GM23248 (cell line): ENCODE measurements around the gene SEPTIN14. TPM values are rescaled to one million over a fixed set of nuclear protein-coding genes. Genes with fewer than 3 reads are reported as not detected.
A peak's percentile ranks its signal among the peaks of the same experiment; 100 is the strongest.
"Not testable (repeated sequence)": the region's sequence is repeated elsewhere in the genome, so short reads cannot be mapped to it uniquely, and the experiment has no call there.

Experiments
- DNase-seq: peaks from one replicate; pipeline ENCODE4 v3.0.0-alpha.2; 2015
- H2AFZ ChIP-seq: fragments of 200-600 bp; sonication (generic); 2 replicates; pipeline ENCODE4 v1.6.1; 2016; ENCODE audit warnings: antibody characterized with exemption
- H3F3A ChIP-seq: fragments of 200-600 bp; sonication (generic); 2 replicates; pipeline ENCODE4 v1.6.1; 2016; ENCODE audit warnings: mild to moderate bottlenecking, antibody characterized with exemption, mixed run types; ENCODE audit not compliant: insufficient read depth
- H3K27ac ChIP-seq: fragments of 200-600 bp; sonication (generic); 2 replicates; pipeline ENCODE4 v1.5.1; 2016; ENCODE audit warnings: mild to moderate bottlenecking
- H3K27me3 ChIP-seq: fragments of 200-600 bp; sonication (generic); replicated peaks from 2 replicates; pipeline ENCODE4 v1.6.1; 2016; ENCODE audit warnings: mild to moderate bottlenecking; ENCODE audit not compliant: insufficient read depth
- H3K36me3 ChIP-seq: fragments of 200-600 bp; sonication (generic); 2 replicates; pipeline ENCODE4 v1.6.1; 2016; ENCODE audit warnings: low read depth, mild to moderate bottlenecking
- H3K4me1 ChIP-seq: fragments of 200-600 bp; sonication (generic); 2 replicates; pipeline ENCODE4 v1.6.1; 2016; ENCODE audit warnings: mild to moderate bottlenecking; ENCODE audit not compliant: insufficient read depth
- H3K4me2 ChIP-seq: fragments of 200-600 bp; sonication (generic); one replicate; pipeline ENCODE4 v1.6.1; 2016; ENCODE audit warnings: mild to moderate bottlenecking; ENCODE audit not compliant: unreplicated experiment
- H3K4me3 ChIP-seq: fragments of 200-600 bp; sonication (generic); 2 replicates; pipeline ENCODE4 v1.5.1; 2016; ENCODE audit warnings: mild to moderate bottlenecking
- H3K79me2 ChIP-seq: fragments of 200-600 bp; sonication (generic); 2 replicates; pipeline ENCODE4 v1.6.1; 2016; ENCODE audit warnings: mild to moderate bottlenecking; ENCODE audit not compliant: insufficient read depth
- H3K9ac ChIP-seq: fragments of 200-600 bp; sonication (generic); 2 replicates; pipeline ENCODE4 v1.6.1; 2016; ENCODE audit warnings: mild to moderate bottlenecking
- H3K9me2 ChIP-seq: fragments of 200-600 bp; sonication (generic); 2 replicates; pipeline ENCODE4 v1.6.1; 2016; ENCODE audit warnings: mixed run types, mild to moderate bottlenecking, moderate library complexity; ENCODE audit not compliant: insufficient read depth
- H3K9me3 ChIP-seq: fragments of 200-600 bp; sonication (generic); one replicate; pipeline ENCODE4 v1.6.1; 2017; ENCODE audit warnings: low read depth
- H4K20me1 ChIP-seq: fragments of 200-600 bp; sonication (generic); 2 replicates; pipeline ENCODE4 v1.6.0; 2016; ENCODE audit not compliant: insufficient read depth
- EZH2 ChIP-seq: fragments of 200-600 bp; sonication (generic); IDR thresholded peaks from 2 replicates; pipeline ENCODE4 v1.6.1; 2018; ENCODE audit warnings: antibody characterized with exemption, mild to moderate bottlenecking; ENCODE audit not compliant: insufficient read depth, poor library complexity, severe bottlenecking
- EZH2phosphoT487 ChIP-seq: fragments of 200-600 bp; sonication (generic); IDR thresholded peaks from 2 replicates; pipeline ENCODE4 v1.6.1; 2018; ENCODE audit warnings: antibody characterized with exemption, moderate library complexity, mild to moderate bottlenecking, low read depth; ENCODE audit not compliant: insufficient read depth
- WGBS, 2 experiments: methylation state at CpG; one replicate each; pipeline ENCODE4 v1.1.6; 2015 to 2017; ENCODE audit warnings: low lambda C conversion rate in 2 of 2, low coverage in 1 of 2; ENCODE audit errors: missing lambda C conversion rate in 2 of 2; 5-methylcytosine and 5-hydroxymethylcytosine counted together
- in situ Hi-C: fragments of 300-500 bp; cut with MboI; formaldehyde crosslinking; loops from 2 replicates; pipeline ENCODE4 v1.15.0; 2020
- polyA plus RNA-seq: library from polyadenylated mRNA; unstranded; fragments of >200 nt; fragmentation: Nextera tagmentation; extraction: Ambion mirVana; gene quantifications from 2 replicates; pipeline ENCODE4 v1.2.1, GENCODE V29; 2016
- total RNA-seq: library from RNA; depleted of rRNA; stranded (reverse); fragments of >200 nt; shearing (Covaris generic); gene quantifications from 2 replicates; pipeline ENCODE4 v1.2.3, GENCODE V29; 2014

Gene SEPTIN14
- total and polyA plus RNA-seq, 2 experiments from 2014 or later = not detected

DNA sequence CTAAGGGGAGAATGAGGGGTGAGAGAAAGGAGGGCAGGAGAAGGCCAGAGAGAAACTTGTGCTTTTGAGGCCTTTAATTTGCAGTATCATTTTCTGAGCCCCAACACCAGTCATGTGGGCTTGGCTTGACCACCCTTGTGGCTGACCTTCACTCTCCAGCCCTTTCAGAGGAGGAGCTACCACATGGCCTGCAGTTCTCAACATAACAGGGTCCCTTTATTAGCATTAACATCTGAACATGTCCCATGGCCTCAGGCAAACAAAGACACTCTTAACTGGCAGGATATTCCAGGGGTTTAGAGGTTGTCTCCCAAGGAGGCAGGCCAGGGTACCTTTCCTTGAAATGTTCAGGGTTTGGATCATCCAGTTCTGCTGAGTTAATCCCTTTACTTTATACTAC is 31.4 kb upstream of the SEPTIN14 start:
- Histone ChIP-seq H3K9ac (no peak overlapping the region), H3K9me2 (no peaks in the 10 kb centered on the region), H3K4me3 (no peak overlapping the region), H3K79me2 (no peaks in the 10 kb centered on the region), H3K36me3 (no peaks in the 10 kb centered on the region), H3K4me1 (no peaks in the 10 kb centered on the region), H4K20me1 (no peaks in the 10 kb centered on the region), H3K9me3 (no peaks in the 10 kb centered on the region), H3K27ac (no peak overlapping the region), H2AFZ (no peak overlapping the region), H3K4me2 (no peak overlapping the region), H3K27me3 (no peaks in the 10 kb centered on the region), H3F3A (no peaks in the 10 kb centered on the region)
- TF ChIP-seq EZH2phosphoT487 (no peak), EZH2 (no peak)
- DNase-seq = no peak
- in situ Hi-C loops = no loop called here

DNA sequence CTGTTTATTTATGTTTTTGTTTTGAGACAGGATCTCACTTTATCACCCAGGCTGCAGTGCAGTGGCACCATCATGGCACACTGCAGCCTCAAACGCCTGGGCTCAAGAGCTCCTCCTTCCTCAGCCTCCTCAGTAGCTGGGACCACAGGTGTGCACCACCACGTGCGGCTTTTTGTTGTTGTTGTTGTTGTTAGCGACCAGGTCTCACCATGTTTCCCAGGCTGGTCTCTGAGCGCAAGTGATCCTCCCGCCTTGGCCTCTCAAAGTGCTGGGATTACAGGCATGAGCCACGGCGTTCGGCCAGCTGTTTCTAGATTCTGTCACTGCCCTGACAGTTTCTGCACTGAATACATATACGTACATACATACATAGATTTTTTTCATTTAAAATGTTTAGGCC is 25.8 kb upstream of the SEPTIN14 start:
- H3K9me2 ChIP-seq, H3K27me3 ChIP-seq, H3K27ac ChIP-seq, in situ Hi-C loops, H3K4me1 ChIP-seq, H4K20me1 ChIP-seq, H3K79me2 ChIP-seq, H3F3A ChIP-seq, H3K9me3 ChIP-seq, H3K36me3 ChIP-seq, DNase-seq: not testable (repeated sequence)
- Histone ChIP-seq H2AFZ (peak overlapping the region; percentile 88), H3K9ac (peak overlapping the region; percentile 80; the same call in 1 of the 2 replicates), H3K4me3 (peak overlapping the region; percentile 85), H3K4me2 (peak overlapping the region; percentile 76)
- WGBS, 2 experiments = 57 to 61% methylated on average over 10 of the region's 10 CpGs

DNA sequence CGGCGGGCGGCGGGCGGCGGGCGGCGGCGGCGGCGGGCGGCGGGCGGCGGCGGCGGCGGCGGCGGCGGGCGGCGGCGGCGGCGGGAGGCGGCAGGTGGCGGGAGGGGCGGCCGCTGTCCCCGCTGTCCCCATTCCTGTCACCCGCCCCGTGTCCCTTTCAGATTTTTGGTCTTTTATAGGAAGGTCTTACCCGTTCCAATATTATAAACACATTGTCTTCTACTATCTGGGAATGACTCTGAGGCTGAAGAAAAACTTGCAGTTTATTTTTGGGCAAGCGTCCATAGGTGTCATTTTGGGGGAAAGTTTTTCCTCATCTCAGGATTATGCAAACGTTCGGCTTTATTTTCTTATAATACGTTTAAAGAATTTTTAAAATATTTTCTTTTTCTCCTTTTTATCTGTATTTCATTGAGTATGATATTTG is 25.3 kb upstream of the SEPTIN14 start:
- Histone ChIP-seq H3K4me3 (peak overlapping the region; percentile 85), H3K36me3 (no peaks in the 10 kb centered on the region), H3K9ac (peak overlapping the region; percentile 80), H3K9me3 (no peaks in the 10 kb centered on the region), H3K9me2 (no peaks in the 10 kb centered on the region), H4K20me1 (no peaks in the 10 kb centered on the region), H3F3A (no peaks in the 10 kb centered on the region), H3K79me2 (no peaks in the 10 kb centered on the region), H3K4me1 (no peaks in the 10 kb centered on the region), H3K27ac (no peak overlapping the region), H2AFZ (peak overlapping the region; percentile 88), H3K27me3 (no peaks in the 10 kb centered on the region), H3K4me2 (peak overlapping the region; percentile 76)
- peak; percentile 17 for DNase-seq
- in situ Hi-C loops = no loop called here
- 3 to 4% methylated on average over 6 to 16 of the region's 38 CpGs for whole genome bisulfite sequencing, 2 experiments
- TF ChIP-seq EZH2 (no peak), EZH2phosphoT487 (no peak)

DNA sequence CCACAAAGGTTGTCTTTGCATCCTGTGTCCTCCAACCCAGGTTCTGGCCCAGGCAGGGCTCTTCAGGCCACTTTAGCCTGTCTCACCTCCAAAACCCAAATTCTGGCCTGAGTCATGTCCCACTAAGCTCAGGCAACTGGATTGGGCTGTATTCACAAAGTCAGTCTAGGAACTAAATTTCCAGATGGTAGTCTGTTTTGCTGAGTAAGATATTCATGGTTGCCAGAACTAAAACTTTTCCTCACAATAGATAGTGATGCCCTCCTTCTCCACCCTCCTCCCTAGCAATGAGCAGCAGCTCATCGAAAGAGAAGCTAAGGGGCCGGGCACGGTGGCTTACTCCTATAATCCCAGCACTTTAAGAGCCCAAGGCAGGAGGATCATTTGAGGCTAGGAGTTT is 21.8 kb upstream of the SEPTIN14 start:
- Histone ChIP-seq H3K9me2 (no peaks in the 10 kb centered on the region), H3F3A (no peaks in the 10 kb centered on the region), H3K4me1 (no peaks in the 10 kb centered on the region), H3K27ac (no peak overlapping the region), H4K20me1 (no peaks in the 10 kb centered on the region), H3K9me3 (no peaks in the 10 kb centered on the region), H3K4me3 (no peak overlapping the region), H3K4me2 (no peak overlapping the region), H3K36me3 (no peaks in the 10 kb centered on the region), H3K27me3 (no peaks in the 10 kb centered on the region), H3K79me2 (no peaks in the 10 kb centered on the region), H2AFZ (no peak overlapping the region), H3K9ac (no peak overlapping the region)
- no peak for TF ChIP-seq EZH2phosphoT487
- no peak for TF ChIP-seq EZH2
- 85 to 86% methylated on average over 3 of the region's 3 CpGs for WGBS, 2 experiments
- DNase-seq = no peak
- in situ Hi-C loops = no loop called here

DNA sequence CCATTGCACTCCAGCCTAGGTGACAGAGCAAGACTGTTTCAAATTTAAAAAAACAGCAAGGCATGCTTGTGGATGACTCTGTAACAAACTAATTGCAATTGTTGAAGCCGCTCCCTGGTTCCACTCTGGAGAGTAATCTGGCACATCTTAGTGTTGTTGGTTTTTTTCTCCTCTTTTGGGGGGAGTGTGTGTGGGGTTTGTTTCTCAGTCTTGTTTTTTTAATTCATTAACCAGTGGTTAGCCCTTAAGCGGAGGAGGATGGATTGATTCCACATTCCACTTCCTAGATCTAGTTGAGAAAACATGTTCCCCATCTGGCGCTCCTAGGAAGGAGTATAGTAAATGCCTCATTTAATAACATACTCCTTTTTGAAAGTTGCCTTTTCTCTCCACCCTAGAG is 16.1 kb upstream of the SEPTIN14 start:
- Histone ChIP-seq H3K9me2 (no peaks in the 10 kb centered on the region), H3K27ac (no peak overlapping the region), H4K20me1 (no peaks in the 10 kb centered on the region), H2AFZ (no peak overlapping the region), H3K27me3 (no peaks in the 10 kb centered on the region; the same call in 1 of the 2 replicates), H3F3A (no peaks in the 10 kb centered on the region), H3K4me3 (no peak overlapping the region), H3K4me1 (no peaks in the 10 kb centered on the region), H3K9ac (no peak overlapping the region), H3K79me2 (no peaks in the 10 kb centered on the region), H3K36me3 (no peaks in the 10 kb centered on the region), H3K4me2 (no peak overlapping the region), H3K9me3 (no peaks in the 10 kb centered on the region)
- DNase-seq = no peak
- in situ Hi-C loops = no loop called here
- 10 to 16% methylated on average over 3 of the region's 3 CpGs for WGBS, 2 experiments
- TF ChIP-seq EZH2 (no peak), EZH2phosphoT487 (no peak)
